Measurements from ENCODE around the gene PLAAT4. TPM values are rescaled to one million over a fixed set of nuclear protein-coding genes. Genes with fewer than 3 reads are reported as not detected.
A peak's percentile ranks its signal among the peaks of the same experiment; 100 is the strongest.
"Not testable (repeated sequence)": the region's sequence is repeated elsewhere in the genome, so short reads cannot be mapped to it uniquely, and the experiment has no call there.

PLAAT4 gene
- total RNA-seq, 2 experiments from 2014 or later, result 1.3 to 6.8 TPM

- no peaks in the 10 kb centered on the region for H3K36me3 ChIP-seq (ENCODE audit: insufficient read depth, low read length)
- ChIA-PET CTCF (ENCODE audit: unreplicated experiment) (no interaction called here), POLR2A (interaction anchor here (0.7 kb wide), 1 partner anchor 72 kb away, joined by 3 read pairs; no protein-coding TSS in a partner anchor)
- H3K9me2 ChIP-seq (ENCODE audit: insufficient read depth, low read length), result no peaks in the 10 kb centered on the region
- TF ChIP-seq EZH2phosphoT487 (IDR thresholded peaks at IDR 0.05; ENCODE audit: borderline replicate concordance, low read depth, low read length) (no peak), CTCF (conservative IDR thresholded peaks at IDR 0.05; ENCODE audit: low read length) (no peak)
- no peak overlapping the region for H2AFZ ChIP-seq (ENCODE audit: low read length)
- no peak overlapping the region for H3K4me2 ChIP-seq (ENCODE audit: low read length)
- intact Hi-C loops (cut with micrococcal nuclease; ENCODE audit: unreplicated experiment), result no loop called here
- no peak overlapping the region for H3K27ac ChIP-seq (ENCODE audit: low read depth, low read length, poor library complexity, severe bottlenecking)
- no peak for DNase-seq (ENCODE audit: low spot score)
- no peaks in the 10 kb centered on the region for H4K20me1 ChIP-seq (ENCODE audit: insufficient read depth, low read length)
- BruUV-seq (replicated peaks), result no TSS peak
- no peaks in the 10 kb centered on the region for H3K9me3 ChIP-seq (ENCODE audit: low read length)
- no peaks in the 10 kb centered on the region for H3K79me2 ChIP-seq (ENCODE audit: insufficient read depth, low read depth, low read length)
- H3K4me1 ChIP-seq (ENCODE audit: insufficient read depth, low read length, poor library complexity, severe bottlenecking), result peaks cover 6% of the 10 kb centered on the region
- no peak overlapping the region for H3K4me3 ChIP-seq (ENCODE audit: low read depth, low read length, poor library complexity, severe bottlenecking)
Measured at GRCh38 chr11:63530021-63530420, 6.6 kb upstream of the PLAAT4 start.

- H3K4me1 ChIP-seq (ENCODE audit: insufficient read depth, low read length, poor library complexity, severe bottlenecking), result not testable (repeated sequence)
Measured at GRCh38 chr11:63531074-63531792, 5.4 kb upstream of the PLAAT4 start.

GRCh38 chr11:63532117-63532516 lies 4.5 kb upstream of the PLAAT4 start:
- POLR2A ChIA-PET, result interaction anchor here (0.6 to 0.9 kb wide), 2 partner anchors 41 to 601 kb away, joined by 3 read pairs; no protein-coding TSS in a partner anchor
- H3K4me3 ChIP-seq (ENCODE audit: low read depth, low read length, poor library complexity, severe bottlenecking), result no peak overlapping the region

More at GRCh38 chr11:63531074-63531792, 5.4 kb upstream of the PLAAT4 start:
- POLR2A ChIA-PET, result interaction anchor here (0.6 kb wide), 1 partner anchor 602 kb away, joined by 3 read pairs; no protein-coding TSS in a partner anchor
- H3K4me3 ChIP-seq (ENCODE audit: low read depth, low read length, poor library complexity, severe bottlenecking); BruUV-seq (replicated peaks); H3K27ac ChIP-seq (ENCODE audit: low read depth, low read length, poor library complexity, severe bottlenecking); H3K79me2 ChIP-seq (ENCODE audit: insufficient read depth, low read depth, low read length); H3K9me3 ChIP-seq (ENCODE audit: low read length); H4K20me1 ChIP-seq (ENCODE audit: insufficient read depth, low read length); intact Hi-C loops (cut with micrococcal nuclease; ENCODE audit: unreplicated experiment); H3K4me2 ChIP-seq (ENCODE audit: low read length); H3K9me2 ChIP-seq (ENCODE audit: insufficient read depth, low read length); H2AFZ ChIP-seq (ENCODE audit: low read length); CTCF ChIA-PET (ENCODE audit: unreplicated experiment); H3K36me3 ChIP-seq (ENCODE audit: insufficient read depth, low read length): not testable (repeated sequence)
- DNase-seq (ENCODE audit: low spot score), result peak; percentile 53

More at GRCh38 chr11:63532117-63532516, 4.5 kb upstream of the PLAAT4 start:
- no TSS peak for BruUV-seq (replicated peaks)
- Histone ChIP-seq H3K4me2 (ENCODE audit: low read length) (no peak overlapping the region), H3K9me2 (ENCODE audit: insufficient read depth, low read length) (no peaks in the 10 kb centered on the region), H3K36me3 (ENCODE audit: insufficient read depth, low read length) (no peaks in the 10 kb centered on the region), H4K20me1 (ENCODE audit: insufficient read depth, low read length) (no peaks in the 10 kb centered on the region), H3K27ac (ENCODE audit: low read depth, low read length, poor library complexity, severe bottlenecking) (no peak overlapping the region), H3K9me3 (ENCODE audit: low read length) (no peaks in the 10 kb centered on the region), H3K79me2 (ENCODE audit: insufficient read depth, low read depth, low read length) (no peaks in the 10 kb centered on the region), H3K4me1 (ENCODE audit: insufficient read depth, low read length, poor library complexity, severe bottlenecking) (peaks cover 14% of the 10 kb centered on the region), H2AFZ (ENCODE audit: low read length) (no peak overlapping the region)
- no peak for DNase-seq (ENCODE audit: low spot score)
- TF ChIP-seq CTCF (conservative IDR thresholded peaks at IDR 0.05; ENCODE audit: low read length) (no peak), EZH2phosphoT487 (IDR thresholded peaks at IDR 0.05; ENCODE audit: borderline replicate concordance, low read depth, low read length) (no peak)
- CTCF ChIA-PET (ENCODE audit: unreplicated experiment), result no interaction called here
- intact Hi-C loops (cut with micrococcal nuclease; ENCODE audit: unreplicated experiment), result no loop called here

Measured in OCI-LY7 (cell line).